Glomerular visceral epithelial cell (primary cell): ENCODE data around the gene RBMS1.

ENCODE experiments used
- DNase-seq: peaks from one replicate; pipeline ENCODE4 v3.0.0-alpha.2; 2016; ENCODE audit errors: extremely low spot score

The RBMS1 gene

DNA sequence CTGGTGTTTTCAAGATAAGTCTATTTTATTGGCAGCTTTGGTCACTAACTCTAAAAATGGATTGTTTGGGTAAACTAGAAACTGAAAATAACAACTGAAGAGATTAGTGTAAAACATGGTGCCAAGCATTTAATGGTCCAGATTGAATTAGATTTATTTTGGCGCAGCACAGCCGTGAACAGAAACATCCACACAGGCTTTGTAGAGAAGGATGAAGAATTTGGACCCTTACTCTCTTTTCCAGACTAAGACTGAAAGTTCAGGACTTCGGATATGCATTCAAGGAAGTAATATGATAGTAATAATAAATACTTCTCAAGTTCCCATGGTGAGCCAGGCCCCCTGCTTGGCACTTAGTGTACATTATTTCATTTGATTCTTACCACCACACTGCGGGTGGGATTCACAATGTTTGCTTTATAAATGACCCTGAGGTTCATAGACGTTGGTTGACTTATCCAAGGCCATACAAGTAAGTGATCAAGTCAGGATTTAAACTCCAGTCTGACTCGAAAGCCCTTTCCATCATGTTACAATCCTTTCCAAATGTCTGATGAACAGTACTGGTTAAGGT lies 239.3 kb downstream of the RBMS1 start:
- DNase-seq, result no peak

DNA sequence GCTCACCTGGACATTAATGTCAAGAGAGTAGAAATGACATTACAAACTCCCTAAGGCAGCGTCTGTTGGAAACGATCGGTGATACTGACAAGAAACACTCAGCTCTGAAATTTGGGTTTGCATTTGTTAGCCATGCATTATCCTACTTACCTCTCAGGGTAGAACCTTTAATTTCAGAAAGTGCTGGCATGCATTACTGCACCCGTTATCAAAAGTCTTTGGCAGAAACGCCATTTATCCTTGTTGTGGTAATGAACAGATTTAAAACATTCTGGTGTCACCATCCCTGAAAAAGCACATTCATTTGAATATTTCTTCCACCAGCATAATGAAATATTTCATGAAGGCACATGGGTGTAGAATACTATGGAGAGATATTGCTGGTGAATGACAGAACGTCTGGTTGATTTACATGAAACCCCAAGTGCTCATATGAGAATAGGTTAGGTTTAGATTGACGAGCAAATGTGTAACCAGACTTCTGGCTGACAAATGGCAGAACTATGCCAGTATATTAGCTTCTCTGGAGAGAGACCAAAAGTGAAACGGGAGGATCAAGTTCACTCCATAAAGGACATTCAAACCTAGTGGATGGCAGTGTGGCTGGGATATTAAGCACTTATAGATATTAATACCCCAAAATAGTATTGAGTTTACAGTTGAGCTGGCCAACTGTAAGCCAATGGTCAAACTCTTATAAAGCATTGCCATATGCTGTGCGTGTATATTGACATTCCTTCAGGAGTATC lies 240.0 kb downstream of the RBMS1 start:
- DNase-seq, result peak; percentile 90

DNA sequence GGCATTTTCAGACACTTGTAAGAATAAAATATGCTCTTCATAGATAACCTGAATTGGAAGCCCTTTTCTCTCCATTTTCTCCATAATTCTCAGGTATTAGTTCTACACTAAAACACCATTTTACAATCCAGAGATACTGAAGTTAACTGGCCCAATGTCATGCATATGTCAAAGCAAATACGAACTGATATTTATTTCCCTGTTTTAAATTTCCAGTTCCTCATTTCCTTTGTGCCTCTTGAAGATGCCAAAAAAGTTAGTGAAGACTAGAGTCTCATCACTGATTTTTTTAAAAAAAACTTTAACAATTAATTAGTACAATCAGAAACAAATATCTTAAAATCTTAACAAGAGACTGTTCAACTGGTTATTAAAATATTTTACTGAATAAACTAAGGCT lies 240.7 kb downstream of the RBMS1 start:
- DNase-seq, result no peak

DNA sequence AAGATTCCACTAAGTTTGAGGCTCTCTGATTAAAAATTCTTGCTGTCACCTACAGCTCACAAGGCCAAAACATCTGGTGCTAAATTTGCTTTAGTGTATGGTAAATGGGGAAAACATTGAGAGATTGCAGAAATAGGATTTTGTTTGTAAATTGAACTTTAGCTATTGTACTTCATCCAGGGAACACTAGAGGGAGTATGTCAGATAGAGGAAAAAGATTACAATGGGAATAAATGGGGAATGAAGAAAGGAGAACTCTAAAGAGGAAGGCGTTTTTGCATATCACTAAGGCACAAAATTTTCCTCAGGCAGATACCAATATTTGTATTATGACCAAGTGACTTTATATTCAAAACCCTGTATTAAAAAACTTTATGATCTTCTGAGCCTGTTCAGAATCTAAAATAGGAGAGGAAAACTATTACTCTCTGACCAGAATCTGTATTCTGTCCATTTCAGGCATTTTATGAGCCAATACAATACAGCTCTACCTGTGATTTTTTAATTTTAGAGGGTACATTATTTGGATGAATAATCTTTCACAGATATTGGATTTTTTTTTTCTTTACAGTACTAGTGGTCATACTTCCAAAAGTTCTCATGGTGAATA lies 241.2 kb downstream of the RBMS1 start:
- peak; percentile 63 for DNase-seq

DNA sequence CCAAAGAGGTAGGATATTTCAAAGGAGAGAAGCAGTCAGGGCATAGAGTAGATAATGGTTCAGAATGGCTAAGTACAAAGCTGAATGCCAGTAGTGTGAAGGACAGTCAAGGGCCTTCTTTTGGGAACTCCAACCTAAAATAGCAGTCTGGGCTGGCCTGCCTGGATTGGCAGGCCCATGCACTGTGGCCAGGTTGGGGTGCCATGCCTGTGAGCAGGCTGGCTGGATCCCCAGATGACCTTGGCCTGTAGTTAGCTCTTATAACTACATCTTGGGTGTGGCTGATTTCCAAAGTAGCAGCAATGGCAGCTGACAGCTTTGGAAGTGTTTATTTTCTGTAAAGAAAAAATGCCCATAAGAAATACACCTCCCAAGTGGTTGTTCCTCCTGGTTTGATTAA lies 242.0 kb downstream of the RBMS1 start:
- DNase-seq, result no peak

DNA sequence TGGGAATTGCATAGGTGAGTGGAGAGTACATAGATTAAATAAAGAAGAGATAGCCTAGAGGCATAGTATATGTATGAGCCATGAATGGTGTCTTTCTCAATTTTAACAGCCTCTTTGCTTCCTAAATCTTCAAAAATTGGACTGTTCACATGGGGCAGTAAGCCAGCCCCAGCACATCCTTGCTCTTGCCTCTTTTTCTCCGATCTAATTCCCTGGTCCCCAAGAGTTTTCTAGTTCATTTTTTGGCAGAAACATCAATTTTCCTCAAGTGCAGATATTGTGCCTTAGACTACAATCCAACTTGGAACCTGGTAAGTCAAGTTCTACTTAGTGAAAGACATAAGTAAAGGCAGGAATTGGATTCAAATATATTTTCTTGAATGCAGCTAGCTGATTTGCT lies 243.7 kb downstream of the RBMS1 start:
- DNase-seq, result no peak

DNA sequence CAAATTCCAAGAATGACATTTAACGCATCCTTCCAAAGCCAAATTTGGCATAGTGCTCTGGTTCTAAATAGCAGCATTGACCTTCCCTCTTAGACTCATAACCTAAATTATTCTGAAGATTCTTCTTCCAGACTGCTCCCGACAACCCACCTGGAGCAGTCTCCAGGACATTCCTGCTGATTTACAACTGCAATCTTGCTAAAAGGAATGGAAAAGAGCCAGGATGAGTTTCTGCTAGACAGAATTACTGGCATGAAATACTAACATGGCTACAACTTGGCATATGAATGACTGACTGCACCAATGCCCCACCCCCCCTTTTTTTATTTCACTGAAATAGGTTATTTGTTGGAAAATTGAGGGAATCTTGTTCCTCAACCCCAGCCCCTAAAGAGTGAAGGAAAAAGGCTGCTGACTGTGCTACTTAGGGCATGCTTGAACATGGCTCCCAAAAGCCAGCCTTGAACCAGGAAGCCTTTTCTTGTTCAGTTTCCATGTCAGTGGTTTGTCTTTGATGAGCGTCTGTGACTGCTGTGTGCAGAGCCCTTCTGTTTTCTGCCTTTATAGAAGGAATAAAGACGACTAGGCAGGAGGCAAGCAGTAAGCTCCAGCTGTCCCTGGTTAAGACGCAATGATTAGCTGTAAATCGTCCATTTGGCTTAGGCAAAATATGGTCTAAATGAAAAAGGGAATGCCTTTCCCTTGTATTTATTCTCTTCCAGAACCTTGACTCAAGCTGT lies 246.1 kb downstream of the RBMS1 start:
- no peak for DNase-seq

DNA sequence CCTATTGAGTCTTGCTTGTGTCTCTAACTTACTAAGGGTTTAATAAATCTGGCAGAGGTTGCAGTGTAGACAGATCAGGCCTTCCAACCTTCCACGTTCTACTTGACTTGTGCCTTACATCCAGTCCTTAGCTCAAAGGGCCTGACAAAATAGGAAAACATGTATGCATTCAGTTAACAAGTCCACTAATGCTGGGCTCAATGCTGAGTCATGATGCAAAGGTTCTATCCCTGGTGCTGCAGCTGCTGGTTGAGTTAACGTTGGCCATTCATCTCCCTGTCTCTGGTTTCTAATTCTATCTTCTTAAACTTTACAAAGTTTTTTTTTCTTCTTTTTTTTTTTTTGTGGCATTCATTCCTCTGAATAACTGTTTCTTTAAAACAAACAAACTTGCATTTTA lies 247.3 kb downstream of the RBMS1 start:
- no peak for DNase-seq

DNA sequence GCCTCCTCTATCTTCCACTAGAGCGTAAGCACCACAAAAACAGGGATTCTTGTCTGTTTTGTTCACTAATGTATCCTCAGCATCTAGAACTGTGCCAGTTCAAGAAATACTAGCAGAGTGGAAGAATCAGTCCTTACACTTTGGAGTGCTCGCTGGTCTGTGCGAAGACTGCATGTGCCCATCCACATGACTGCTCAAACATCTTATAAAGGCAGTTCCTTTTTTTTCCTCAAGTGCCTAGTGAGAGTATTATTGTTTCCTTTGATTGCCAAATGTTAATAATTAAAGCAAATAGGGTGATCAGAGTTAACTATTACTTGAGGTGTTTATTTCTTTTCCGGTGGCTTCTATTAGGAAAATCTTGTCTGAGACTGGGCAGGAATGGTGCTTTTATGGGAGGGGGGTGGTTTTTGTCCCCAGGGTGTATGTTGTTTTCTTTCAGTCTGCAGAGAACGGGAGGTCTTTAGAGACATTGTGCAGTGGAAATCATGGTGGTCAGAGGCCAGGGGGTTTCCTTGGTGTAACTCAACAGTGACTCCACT lies 247.9 kb downstream of the RBMS1 start:
- no peak for DNase-seq

DNA sequence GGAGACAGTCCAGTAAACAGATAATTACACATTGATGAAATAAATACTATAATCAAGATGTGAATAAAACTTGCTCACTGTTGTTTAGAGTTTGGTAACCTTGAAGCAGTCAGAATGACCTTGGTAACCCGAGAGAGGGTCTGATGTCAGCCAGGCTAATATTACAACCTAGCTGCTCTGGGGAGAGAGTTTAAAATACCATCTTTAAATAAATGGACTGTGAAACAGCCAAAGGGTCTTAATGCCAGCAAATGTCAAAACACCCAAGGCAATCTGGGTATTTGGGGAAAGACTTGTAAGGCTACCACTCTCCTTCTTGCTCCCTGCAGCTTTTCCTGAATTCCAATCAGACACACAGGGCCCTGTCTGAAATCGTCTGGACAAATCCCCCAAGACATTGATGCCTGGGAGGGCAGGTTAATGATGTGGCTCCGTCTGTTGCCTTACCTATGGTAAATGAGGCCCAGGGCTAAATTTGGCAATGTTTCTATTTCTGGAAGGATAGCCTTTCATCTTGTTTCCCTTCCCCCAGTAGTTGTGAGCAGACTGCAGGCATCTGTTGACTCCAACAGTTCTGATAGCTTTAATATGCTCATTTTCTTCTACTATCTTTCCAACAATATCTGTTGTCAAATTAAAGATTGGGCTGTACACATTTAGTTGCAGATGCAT lies 250.6 kb downstream of the RBMS1 start:
- no peak for DNase-seq

DNA sequence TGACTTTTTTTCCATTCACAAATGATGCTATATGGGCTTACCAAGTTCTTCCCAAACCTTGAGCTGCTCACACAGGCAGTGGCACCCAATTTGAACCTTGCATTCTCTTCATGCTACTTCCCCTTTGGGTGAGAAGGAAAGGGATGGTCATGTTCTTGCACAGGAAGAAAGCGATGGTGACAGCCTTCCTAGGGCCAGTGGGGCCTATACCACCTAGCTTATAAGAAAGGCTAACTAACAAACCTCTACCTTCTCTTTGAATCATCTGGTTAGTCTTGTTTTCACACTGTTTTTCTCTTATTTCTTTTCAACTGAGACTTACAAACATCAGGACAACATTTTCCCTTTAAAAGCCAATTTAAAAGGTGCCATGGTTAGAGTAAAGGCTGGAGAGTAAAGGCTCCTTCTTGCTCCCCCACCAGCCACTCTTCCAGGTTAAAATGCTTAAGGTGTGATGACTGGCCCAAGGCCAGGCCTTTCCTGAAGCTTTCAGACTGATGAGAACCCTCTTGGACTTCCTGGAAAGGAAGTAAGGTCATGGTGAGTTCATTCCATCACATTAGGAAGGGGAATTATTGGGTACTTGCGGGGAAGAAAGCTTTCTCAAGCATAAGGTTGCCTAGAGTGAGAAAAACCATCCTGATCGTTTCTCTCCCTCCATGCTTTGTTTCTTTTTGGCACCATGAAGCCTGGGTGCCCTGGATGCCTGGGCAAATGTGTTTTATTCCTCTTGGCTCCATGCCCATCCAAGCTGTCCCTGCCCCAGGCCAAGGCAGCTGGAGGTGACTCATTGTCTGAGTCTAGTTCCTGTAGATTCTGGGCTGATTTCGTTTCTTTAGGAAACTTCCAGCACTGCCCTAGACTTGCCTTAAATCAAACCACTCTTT lies 252.1 kb downstream of the RBMS1 start:
- peak; percentile 95 for DNase-seq

DNA sequence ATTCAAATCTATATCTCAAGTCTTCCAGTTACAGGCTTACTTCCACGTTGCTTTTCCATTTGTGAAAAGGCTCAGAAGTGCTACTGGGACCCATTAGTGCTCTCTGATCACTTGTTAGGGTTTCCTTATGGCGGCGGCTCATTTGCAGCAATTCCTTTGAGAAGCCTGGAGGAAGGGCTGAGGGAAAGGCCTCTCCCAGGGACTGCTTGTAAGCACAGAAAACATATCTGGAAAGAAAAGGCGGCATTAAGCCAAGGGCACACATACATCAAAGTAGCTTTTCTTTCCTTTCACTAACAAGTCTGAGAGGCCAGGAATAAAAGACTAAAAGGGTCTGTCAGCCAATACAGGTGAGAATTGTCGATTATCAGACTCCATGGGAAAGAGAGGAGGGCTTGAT lies 254.2 kb downstream of the RBMS1 start:
- DNase-seq, result no peak

DNA sequence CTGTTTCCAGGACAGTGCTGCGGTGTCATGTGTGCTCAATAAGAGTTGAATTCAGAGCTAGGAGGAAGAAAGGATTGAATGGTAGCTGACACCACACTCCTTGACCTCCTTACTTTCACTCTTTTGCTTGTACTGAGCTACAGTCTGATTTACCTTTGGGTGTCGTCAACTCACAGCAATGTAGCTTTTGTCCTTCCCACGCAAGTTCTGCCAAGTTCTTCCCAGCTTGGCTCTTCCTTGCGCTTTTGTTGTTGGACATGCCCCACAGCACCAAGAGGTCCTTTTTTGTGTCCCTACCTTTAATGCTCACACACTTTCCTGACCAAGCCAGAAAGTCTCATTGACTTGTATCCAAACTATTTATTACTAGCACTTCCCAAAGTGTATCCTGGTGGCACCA lies 255.2 kb downstream of the RBMS1 start:
- DNase-seq, result no peak

DNA sequence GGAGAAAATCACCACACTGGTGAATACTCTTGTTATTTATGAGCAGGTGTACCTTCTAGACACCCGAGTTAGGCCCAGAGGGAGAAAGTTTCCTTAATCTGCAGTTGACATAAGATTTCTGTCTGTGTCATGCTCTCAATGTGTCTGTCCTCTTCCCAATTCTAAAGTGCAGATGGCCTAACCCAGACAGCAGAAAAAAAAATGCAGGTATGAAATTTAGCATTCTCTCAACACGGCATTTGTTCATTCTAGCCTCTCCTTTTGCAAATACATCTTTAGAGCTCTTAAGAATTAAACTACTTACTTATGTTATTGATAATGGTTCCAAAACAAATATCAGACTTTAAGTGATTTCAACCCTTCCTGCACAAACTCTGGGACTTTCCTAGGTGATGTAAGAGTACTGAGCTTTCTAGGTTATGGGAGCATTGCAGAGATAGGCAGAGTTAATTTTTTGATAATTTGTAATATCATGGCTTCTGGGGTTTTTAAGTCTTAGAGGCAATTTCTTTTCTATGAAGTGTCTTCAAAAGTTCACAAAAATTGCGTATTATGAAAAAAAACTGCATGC lies 260.6 kb downstream of the RBMS1 start:
- DNase-seq, result no peak

DNA sequence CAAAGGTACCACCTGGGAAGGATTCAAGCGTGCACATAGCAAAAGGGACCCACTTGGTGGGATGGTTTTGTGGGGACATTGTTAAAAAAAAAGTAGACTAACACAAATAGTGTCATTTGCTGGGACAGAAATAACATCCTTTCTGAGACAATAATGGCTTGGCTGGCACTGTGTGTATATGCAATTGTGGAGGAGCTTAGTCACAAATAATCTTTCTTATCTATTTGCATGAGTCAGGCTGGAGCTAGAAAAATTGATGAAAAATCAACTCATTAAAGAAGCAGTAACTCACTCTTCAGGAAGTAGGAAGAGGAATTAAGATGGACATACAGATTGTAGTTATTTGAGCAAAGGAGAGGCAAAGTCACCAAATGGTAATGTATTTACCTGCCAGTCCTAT lies 264.0 kb downstream of the RBMS1 start:
- peak; percentile 32 for DNase-seq

DNA sequence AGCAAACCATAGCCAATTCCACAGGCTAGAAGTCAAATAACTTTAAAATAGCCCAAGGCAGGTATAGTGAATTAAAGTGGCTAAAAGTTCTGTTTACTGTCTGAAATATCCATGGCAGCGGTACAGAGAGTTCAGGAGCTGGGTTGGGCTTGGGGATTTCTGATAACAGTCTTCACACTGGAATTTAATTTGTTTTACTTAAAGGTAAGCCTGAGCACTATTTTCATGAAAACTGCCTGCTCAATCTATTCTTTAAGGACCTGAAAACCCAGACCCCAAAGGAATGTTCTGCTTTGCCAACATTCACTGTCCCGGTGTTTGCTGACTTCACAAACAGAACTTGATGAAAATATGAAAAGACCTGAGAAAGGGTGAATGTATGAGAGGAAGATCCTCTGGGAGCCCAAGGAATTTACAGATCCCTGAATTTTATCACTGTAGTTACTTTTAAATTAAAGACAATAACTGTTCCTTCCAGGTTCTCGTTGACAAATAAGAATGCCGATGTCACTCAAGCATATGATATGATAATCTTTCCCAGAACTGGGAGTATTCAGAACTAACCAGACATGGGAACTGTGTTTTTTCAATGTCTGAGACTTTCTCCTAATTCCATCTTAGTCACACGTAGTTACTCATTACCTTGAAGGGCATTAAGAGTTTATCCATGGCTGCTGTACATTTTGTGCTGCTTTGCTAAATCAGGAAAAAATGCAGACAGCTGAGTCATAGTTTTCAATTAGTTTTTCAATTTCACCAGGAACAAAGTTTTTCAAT lies 265.3 kb downstream of the RBMS1 start:
- DNase-seq, result peak; percentile 93

DNA sequence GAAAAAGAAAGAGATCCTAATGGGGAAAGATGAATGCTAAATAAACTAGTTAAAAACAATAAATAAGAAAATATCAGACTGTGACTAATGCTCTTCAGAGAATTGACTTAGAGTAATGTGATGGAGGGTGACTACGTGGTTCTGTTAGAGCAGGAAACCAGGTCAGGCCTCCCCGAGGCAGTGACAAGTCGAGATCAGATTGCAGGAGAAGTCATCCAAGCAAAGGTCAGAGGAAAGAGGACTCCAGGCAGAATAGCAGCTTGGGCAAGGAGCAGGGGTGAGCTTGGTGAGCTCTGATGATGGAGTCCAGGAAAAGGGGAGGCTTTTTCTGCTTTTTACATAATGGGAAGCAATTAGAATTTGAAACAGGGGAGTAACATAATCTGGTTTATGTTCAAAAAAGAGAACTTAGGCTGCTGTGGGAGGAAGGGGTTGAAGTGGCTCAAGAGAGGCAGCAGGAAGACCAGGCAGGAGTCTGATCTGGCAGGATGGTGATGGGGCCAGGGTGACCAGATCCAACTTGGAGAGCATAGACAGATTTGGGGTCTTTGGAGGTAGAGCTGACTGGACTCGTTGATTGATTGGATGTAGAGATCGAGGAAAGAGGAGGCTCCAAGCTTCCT lies 266.2 kb downstream of the RBMS1 start:
- peak; percentile 78 for DNase-seq

DNA sequence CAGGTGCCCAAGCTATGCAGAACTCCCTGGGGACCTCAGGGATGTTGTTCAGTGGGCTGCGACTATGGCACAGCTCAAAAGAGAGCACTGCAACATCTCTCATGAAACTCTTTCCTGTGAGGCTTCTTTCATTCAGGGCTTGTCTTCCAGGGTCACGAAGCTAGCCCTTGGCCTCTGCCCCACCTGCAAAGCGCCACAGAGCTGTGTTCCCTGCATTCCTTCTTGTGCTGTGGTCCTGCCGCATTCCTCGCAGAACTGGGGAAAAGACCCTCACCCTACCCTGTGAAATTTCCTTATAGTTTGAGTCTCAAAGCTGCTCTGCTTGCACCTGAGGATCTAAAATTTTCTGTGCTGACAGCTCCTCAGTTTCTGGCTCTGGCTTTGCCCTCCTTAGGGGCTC lies 267.2 kb downstream of the RBMS1 start:
- DNase-seq, result no peak

DNA sequence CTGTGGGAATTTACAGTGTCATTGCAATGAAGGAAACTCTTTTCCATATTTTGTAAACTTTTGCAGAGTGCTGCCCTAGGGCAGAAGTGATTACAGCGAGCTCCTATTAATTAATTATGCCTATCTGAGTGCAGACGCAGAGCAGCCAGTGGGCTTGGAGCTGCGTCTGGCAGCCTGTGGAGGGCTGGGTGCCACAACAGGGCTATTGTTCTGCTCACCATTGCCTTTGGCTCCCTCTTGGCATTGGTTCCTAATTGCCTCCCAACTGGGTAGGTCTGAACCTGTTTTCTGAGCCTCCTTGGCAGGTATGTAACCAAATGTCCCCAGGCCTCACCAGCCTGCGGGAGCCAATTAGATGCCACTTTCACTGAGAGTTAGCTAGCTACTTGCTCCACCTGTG lies 267.9 kb downstream of the RBMS1 start:
- no peak for DNase-seq
